IMR-90 (cell line): ENCODE data around the gene WDR43. TPM values are rescaled to one million over a fixed set of nuclear protein-coding genes. Genes with fewer than 3 reads are reported as not detected.

Experiments used
- ATAC-seq: fragments of 200-7000 bp; cut with Tn5 transposase; 2 replicates; pipeline ENCODE4 v1.9.1; 2020; ENCODE audit warnings: low read depth, mild to moderate bottlenecking, moderate library complexity
- BruUV-seq: library from RNA; stranded (reverse); fragments of 400-500 nt; replicated peaks from 2 replicates; lab custom pipeline; 2021; lab: Mats Ljungman, UMichigan
- CTCF ChIA-PET: fragments of 300-600 bp; formaldehyde crosslinking; extraction: SDS; loops from one replicate; lab custom pipeline; 2021; ENCODE audit warnings: antibody characterized with exemption; lab: Yijun Ruan, JAX
- POLR2A ChIA-PET: fragments of 300-600 bp; sonication (Branson Sonifier 250); formaldehyde crosslinking; loops from one replicate; lab custom pipeline; 2022; ENCODE audit warnings: antibody characterized with exemption; ENCODE audit not compliant: unreplicated experiment; lab: Charles Lee
- DNase-seq: peaks from one replicate; pipeline ENCODE4 v3.0.0; 2013
- H2AFZ ChIP-seq: replicated peaks from 2 replicates; pipeline ENCODE3; 2013; ENCODE audit warnings: low read length, mild to moderate bottlenecking; ENCODE audit not compliant: poor library complexity
- H2AK5ac ChIP-seq: 2 replicates; pipeline ENCODE4 v1.6.1; 2013; ENCODE audit warnings: low read depth, low read length, inconsistent platforms
- H2AK9ac ChIP-seq: replicated peaks from 2 replicates; pipeline ENCODE3; 2013; ENCODE audit warnings: mild to moderate bottlenecking, low read depth, low read length, moderate library complexity; ENCODE audit not compliant: poor library complexity
- H2BK120ac ChIP-seq: 2 replicates; pipeline ENCODE4 v1.6.1; 2013; ENCODE audit warnings: low read depth, low read length, inconsistent platforms
- H2BK15ac ChIP-seq: 3 replicates; pipeline ENCODE4 v1.6.1; 2013; ENCODE audit warnings: low read depth, low read length, inconsistent platforms
- H2BK20ac ChIP-seq: 2 replicates; pipeline ENCODE4 v1.6.1; 2013; ENCODE audit warnings: low read depth, mild to moderate bottlenecking, inconsistent platforms, low read length, moderate library complexity
- H2BK5ac ChIP-seq: 2 replicates; pipeline ENCODE4 v1.6.1; 2013; ENCODE audit warnings: mild to moderate bottlenecking, low read depth, low read length, inconsistent platforms; ENCODE audit not compliant: poor library complexity, severe bottlenecking
- H3K14ac ChIP-seq: replicated peaks from 2 replicates; pipeline ENCODE4 v1.6.1; 2013; ENCODE audit warnings: low read depth, low read length, inconsistent platforms
- H3K18ac ChIP-seq: 2 replicates; pipeline ENCODE4 v1.6.1; 2013; ENCODE audit warnings: low read depth, low read length, control low read depth
- H3K23ac ChIP-seq: 2 replicates; pipeline ENCODE4 v1.6.1; 2013; ENCODE audit warnings: low read depth, low read length, inconsistent platforms
- H3K27ac ChIP-seq: 2 replicates; pipeline ENCODE4 v1.5.1; 2013; ENCODE audit warnings: mild to moderate bottlenecking, control low read depth, low read length; ENCODE audit not compliant: insufficient read depth
- H3K27me3 ChIP-seq: 2 replicates; pipeline ENCODE4 v1.6.1; 2013; ENCODE audit warnings: low read length; ENCODE audit not compliant: control insufficient read depth, insufficient read depth
- H3K36me3 ChIP-seq: 2 replicates; pipeline ENCODE4 v1.6.1; 2013; ENCODE audit warnings: low read length, mixed read lengths; ENCODE audit not compliant: control insufficient read depth, insufficient read depth
- H3K4ac ChIP-seq: 2 replicates; pipeline ENCODE4 v1.6.1; 2013; ENCODE audit warnings: low read depth, low read length, inconsistent platforms
- H3K4me1 ChIP-seq: 2 replicates; pipeline ENCODE4 v1.6.1; 2013; ENCODE audit warnings: low read length, mixed read lengths; ENCODE audit not compliant: control insufficient read depth, insufficient read depth
- H3K4me2 ChIP-seq: 2 replicates; pipeline ENCODE4 v1.6.1; 2013; ENCODE audit warnings: low read depth, mild to moderate bottlenecking, control low read depth, low read length, moderate library complexity
- H3K4me3 ChIP-seq: 2 replicates; pipeline ENCODE4 v1.5.1; 2013; ENCODE audit warnings: low read depth, mild to moderate bottlenecking, control low read depth, low read length, moderate library complexity; ENCODE audit not compliant: insufficient read depth
- H3K56ac ChIP-seq: 2 replicates; pipeline ENCODE4 v1.6.1; 2013; ENCODE audit warnings: low read length, inconsistent platforms; ENCODE audit not compliant: insufficient read depth; ENCODE audit errors: extremely low read depth
- H3K79me1 ChIP-seq, 2 experiments: 2 replicates each; pipeline ENCODE4 v1.6.1; 2013; ENCODE audit warnings: low read length in 2 of 2, inconsistent platforms in 1 of 2, low read depth in 1 of 2
- H3K9ac ChIP-seq: 2 replicates; pipeline ENCODE4 v1.6.1; 2013; ENCODE audit warnings: low read depth, low read length, control low read depth
- H3K9me1 ChIP-seq: 2 replicates; pipeline ENCODE4 v1.6.1; 2013; ENCODE audit warnings: low read length, inconsistent platforms; ENCODE audit not compliant: insufficient read depth
- H3K9me3 ChIP-seq: 2 replicates; pipeline ENCODE4 v1.6.1; 2013; ENCODE audit warnings: low read length; ENCODE audit not compliant: control insufficient read depth, insufficient read depth
- H4K20me1 ChIP-seq: 2 replicates; pipeline ENCODE4 v1.6.1; 2013; ENCODE audit warnings: low read length, inconsistent platforms; ENCODE audit not compliant: insufficient read depth
- H4K5ac ChIP-seq: 2 replicates; pipeline ENCODE4 v1.6.1; 2013; ENCODE audit warnings: mild to moderate bottlenecking, low read depth, low read length, control low read depth
- H4K8ac ChIP-seq, 2 experiments: 2 replicates each; pipeline ENCODE4 v1.6.1; 2013; ENCODE audit warnings: low read depth in 2 of 2, low read length in 2 of 2, control low read depth in 1 of 2, inconsistent platforms in 1 of 2
- H4K91ac ChIP-seq: 2 replicates; pipeline ENCODE4 v1.6.1; 2013; ENCODE audit warnings: low read depth, low read length, inconsistent platforms; ENCODE audit not compliant: insufficient read depth
- CHD1 ChIP-seq: IDR thresholded peaks from 2 replicates; pipeline ENCODE4 v1.6.1; 2012; ENCODE audit warnings: low read depth, low read length, improper control_type of control experiment
- SMC3 ChIP-seq: fragments of 150-350 bp; IDR thresholded peaks from 2 replicates; pipeline ENCODE4 v1.6.1; 2016; ENCODE audit warnings: low read depth, mild to moderate bottlenecking, antibody characterized with exemption, low read length, moderate library complexity
- WGBS, 2 experiments: methylation state at CpG; one replicate each; pipeline versions ENCODE4 v1.1.5 to v1.1.7; 2013; ENCODE audit warnings: missing lambda C conversion rate in 2 of 2; ENCODE audit not compliant: insufficient read length in 1 of 2; ENCODE audit errors: extremely low coverage in 2 of 2; 5-methylcytosine and 5-hydroxymethylcytosine counted together
- dilution Hi-C: fragments of 300-500 bp; cut with HindIII; formaldehyde crosslinking; loops from one replicate; pipeline ENCODE4 v1.14.3; 2018; ENCODE audit warnings: low sequenced_read_pairs; ENCODE audit not compliant: unreplicated experiment
- in situ Hi-C: fragments of 300-500 bp; cut with MboI; formaldehyde crosslinking; loops from 3 replicates; pipeline ENCODE4 v1.14.3; 2019; ENCODE audit warnings: low sequenced_read_pairs, inconsistent platforms, mixed read lengths
- intact Hi-C: fragments of 100-400 bp; cut with micrococcal nuclease; formaldehyde crosslinking; loops from 2 replicates; pipeline ENCODE4 v1.10.0; 2022
- polyA plus RNA-seq, 3 experiments: library from polyadenylated mRNA; depleted of rRNA; stranded (reverse); fragments of >200 nt; gene quantifications; 2 replicates each; pipeline ENCODE4 v1.2.3, GENCODE V29; 2012; ENCODE audit warnings: low replicate concordance in 1 of 3
- total RNA-seq: library from RNA; depleted of rRNA; stranded (reverse); fragments of >200 nt; gene quantifications from 2 replicates; pipeline ENCODE4 v1.2.3, GENCODE V29; 2012

Gene WDR43
- total and polyA plus RNA-seq, 2 of the 4 experiments (the other 2 are of a cell fraction) = 40.3 to 300 TPM

- H4K20me1 ChIP-seq = no peaks in the 10 kb centered on the region; the same call in 1 of the 2 replicates
- no peak overlapping the region for H3K14ac ChIP-seq
- DNase-seq (no peak), ATAC-seq (no peak)
- H3K9me3 ChIP-seq = no peaks in the 10 kb centered on the region
- H3K79me1 ChIP-seq = peaks cover 23 to 42% of the 10 kb centered on the region in 2 experiments
- WGBS, 2 experiments = 94% methylated on average over 3 of the region's 12 CpGs; no CpG with 5 or more reads in 1 of the 2 experiments
- H4K8ac ChIP-seq = no peak overlapping the region
- dilution Hi-C loops (no loop called here), in situ Hi-C loops (no loop called here), intact Hi-C loops (no loop called here)
- no peaks in the 10 kb centered on the region for H3K27me3 ChIP-seq
- H3K9ac ChIP-seq = no peak overlapping the region
- no peak overlapping the region for H3K23ac ChIP-seq
- TF ChIP-seq CHD1 (no peak), SMC3 (no peak)
- H2BK5ac ChIP-seq = no peak overlapping the region
- no peak overlapping the region for H3K4ac ChIP-seq
- no peak overlapping the region for H3K27ac ChIP-seq
- no peaks in the 10 kb centered on the region for H3K4me1 ChIP-seq
- no peak overlapping the region for H2BK20ac ChIP-seq
- peak overlapping the region; percentile 57 for H3K4me2 ChIP-seq
- H2BK120ac ChIP-seq = no peak overlapping the region
- H4K5ac ChIP-seq = no peak overlapping the region
- BruUV-seq = no TSS peak
- H2AK9ac ChIP-seq = no peak overlapping the region
- H2AFZ ChIP-seq = no peak overlapping the region
- H4K91ac ChIP-seq = no peak overlapping the region
- no peaks in the 10 kb centered on the region for H3K36me3 ChIP-seq
- H3K18ac ChIP-seq = no peak overlapping the region
- H3K56ac ChIP-seq = no peak overlapping the region
- POLR2A ChIA-PET = interaction anchor here (0.7 kb wide), 1 partner anchor 65 kb away, joined by 3 read pairs; no protein-coding TSS in a partner anchor
- no peak overlapping the region for H2AK5ac ChIP-seq
- CTCF ChIA-PET = interaction anchor here (1.1 kb wide), 1 partner anchor 44 kb away, joined by 5 read pairs; no protein-coding TSS in a partner anchor
- H3K4me3 ChIP-seq = no peak overlapping the region
- H3K9me1 ChIP-seq = no peaks in the 10 kb centered on the region; the same call in 1 of the 2 replicates
- H2BK15ac ChIP-seq = no peak overlapping the region
Measured at GRCh38 chr2:28868611-28869010, 25.9 kb upstream of the WDR43 start.
